NCI-H524 treated with DMSO at 0.1 percent for 48 hours (cell line): ENCODE data around the gene TAF7.
A peak's percentile ranks its signal among the peaks of the same experiment; 100 is the strongest.
"Not testable (repeated sequence)": the region's sequence is repeated elsewhere in the genome, so short reads cannot be mapped to it uniquely, and the experiment has no call there.

Experiments used
- DNase-seq: peaks from one replicate; lab custom pipeline; 2025; lab: John Stamatoyannopoulos, UW

Gene TAF7, protein sequence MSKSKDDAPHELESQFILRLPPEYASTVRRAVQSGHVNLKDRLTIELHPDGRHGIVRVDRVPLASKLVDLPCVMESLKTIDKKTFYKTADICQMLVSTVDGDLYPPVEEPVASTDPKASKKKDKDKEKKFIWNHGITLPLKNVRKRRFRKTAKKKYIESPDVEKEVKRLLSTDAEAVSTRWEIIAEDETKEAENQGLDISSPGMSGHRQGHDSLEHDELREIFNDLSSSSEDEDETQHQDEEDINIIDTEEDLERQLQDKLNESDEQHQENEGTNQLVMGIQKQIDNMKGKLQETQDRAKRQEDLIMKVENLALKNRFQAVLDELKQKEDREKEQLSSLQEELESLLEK

DNA sequence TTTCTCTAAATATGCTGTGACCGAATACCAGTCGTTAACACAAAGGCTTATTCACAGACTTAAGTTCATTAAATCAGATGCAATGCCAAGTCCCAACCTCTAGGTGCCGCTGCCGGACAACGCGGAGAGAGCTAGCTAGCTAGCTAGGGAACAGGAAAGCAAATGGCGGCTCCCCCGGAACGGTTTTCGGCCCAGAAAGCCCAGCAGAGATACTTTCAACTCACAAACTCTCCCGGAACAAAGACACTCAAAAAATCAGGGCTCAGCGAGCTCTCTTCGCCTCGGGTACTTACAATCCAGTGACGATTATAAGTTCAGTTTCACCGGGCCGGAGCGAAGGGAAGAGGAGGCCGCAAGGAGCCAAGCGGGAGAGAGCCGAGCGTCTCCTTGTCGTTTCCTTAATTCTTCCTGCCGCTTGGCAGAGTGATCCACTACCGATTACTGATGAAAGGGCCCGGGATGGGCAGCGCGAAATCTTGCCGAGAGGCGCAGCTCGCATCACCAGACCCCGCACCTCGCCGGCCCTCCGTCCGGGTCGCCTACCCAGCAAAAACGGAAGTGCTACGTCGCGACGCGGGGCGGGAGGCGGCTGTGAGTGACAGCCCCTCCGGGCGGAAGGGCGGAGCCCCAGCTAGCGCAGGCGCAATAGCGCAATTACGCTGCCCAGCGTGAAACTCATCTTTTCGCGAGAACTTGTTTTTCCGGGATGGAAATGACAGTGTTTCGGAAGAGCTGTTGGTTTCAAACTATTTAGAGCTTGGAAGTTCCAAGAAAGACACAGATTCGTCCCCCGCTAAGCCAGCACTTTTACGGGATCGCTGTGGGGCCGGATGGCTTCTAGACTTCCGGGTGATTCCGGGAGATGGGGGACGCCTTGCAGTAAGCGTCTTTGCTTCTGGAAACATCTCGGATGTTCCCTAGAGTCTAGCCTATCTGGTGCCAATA lies at the start of gene TAF7:
TAF7 (minus strand) TSS at position 560 of the 945 bp plus-strand sequence. CDS start 740 bp downstream, outside the sequence.
- DNase-seq = peak; percentile 34

DNA sequence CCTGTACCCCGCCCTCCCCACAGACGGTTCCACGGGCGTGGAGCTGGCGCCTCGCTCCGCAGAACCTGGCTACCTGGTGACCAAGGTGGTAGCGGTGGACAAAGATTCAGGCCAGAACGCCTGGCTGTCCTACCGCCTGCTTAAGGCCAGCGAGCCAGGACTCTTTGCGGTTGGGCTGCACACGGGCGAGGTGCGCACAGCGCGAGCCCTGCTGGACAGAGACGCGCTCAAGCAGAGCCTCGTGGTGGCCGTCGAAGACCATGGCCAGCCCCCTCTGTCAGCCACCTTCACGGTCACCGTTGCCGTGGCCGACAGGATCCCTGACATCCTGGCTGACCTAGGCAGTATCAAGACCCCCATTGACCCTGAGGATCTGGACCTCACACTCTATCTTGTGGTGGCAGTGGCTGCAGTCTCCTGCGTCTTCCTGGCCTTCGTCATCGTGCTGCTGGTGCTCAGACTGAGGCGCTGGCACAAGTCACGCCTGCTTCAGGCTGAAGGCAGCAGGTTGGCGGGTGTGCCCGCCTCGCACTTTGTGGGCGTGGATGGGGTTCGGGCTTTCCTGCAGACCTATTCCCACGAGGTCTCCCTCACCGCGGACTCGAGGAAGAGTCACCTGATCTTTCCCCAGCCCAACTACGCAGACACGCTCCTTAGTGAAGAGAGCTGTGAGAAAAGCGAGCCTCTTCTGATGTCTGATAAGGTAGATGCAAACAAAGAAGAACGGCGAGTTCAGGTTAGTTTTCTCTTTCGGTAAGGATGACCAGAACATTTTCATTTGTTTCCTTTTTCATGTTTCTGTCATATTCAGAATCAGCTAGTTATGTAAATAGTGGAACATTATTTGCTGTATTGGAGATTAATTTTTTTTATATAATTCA lies 45.7 kb upstream of the TAF7 start:
- DNase-seq = no peak

DNA sequence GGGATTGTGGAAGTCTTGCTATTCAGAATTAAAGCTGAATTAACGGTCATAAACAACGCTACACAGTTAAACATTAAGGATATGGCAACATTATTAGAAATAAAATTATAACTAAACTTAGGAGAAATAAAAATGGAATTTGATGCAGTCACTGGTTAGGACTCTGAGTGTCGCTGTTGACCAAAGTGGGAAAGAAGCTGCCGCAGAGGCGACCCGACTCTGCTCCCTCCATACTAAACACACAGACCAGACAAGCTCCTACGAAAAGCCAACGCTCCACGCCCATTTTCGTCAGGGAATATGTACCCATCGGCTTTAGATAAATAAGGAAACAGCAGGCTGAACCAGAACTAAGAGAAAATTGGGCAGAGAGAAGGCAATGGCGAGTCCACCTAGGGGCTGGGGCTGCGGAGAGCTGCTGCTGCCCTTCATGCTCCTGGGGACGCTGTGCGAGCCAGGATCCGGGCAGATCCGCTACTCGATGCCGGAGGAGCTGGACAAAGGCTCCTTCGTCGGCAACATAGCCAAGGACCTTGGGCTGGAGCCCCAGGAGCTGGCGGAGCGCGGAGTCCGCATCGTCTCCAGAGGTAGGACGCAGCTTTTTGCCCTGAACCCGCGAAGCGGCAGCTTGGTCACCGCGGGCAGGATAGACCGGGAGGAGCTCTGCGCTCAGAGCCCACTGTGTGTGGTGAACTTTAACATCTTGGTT lies 43.5 kb upstream of the TAF7 start, which contains the start of gene PCDHGA5:
PCDHGA5 (plus strand) TSS at position 211 of the 709 bp plus-strand sequence; CDS start at position 380, 169 bp downstream.
- DNase-seq = no peak

- no peak for DNase-seq
Observed at GRCh38 chr5:141362719-141363118, 42.1 kb upstream of the TAF7 start.

DNA sequence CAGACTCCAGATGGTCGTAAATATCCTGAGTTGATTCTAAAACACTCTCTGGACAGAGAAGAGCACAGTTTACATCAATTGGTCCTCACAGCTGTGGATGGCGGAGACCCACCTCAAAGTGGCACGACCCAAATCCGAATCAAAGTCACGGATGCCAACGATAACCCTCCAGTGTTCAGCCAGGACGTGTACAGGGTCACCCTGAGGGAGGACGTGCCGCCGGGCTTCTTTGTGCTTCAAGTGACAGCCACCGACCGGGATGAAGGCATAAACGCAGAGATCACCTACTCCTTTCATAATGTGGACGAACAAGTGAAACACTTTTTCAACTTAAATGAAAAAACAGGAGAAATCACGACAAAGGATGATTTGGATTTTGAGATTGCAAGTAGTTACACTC lies 40.1 kb upstream of the TAF7 start:
- no peak for DNase-seq

DNA sequence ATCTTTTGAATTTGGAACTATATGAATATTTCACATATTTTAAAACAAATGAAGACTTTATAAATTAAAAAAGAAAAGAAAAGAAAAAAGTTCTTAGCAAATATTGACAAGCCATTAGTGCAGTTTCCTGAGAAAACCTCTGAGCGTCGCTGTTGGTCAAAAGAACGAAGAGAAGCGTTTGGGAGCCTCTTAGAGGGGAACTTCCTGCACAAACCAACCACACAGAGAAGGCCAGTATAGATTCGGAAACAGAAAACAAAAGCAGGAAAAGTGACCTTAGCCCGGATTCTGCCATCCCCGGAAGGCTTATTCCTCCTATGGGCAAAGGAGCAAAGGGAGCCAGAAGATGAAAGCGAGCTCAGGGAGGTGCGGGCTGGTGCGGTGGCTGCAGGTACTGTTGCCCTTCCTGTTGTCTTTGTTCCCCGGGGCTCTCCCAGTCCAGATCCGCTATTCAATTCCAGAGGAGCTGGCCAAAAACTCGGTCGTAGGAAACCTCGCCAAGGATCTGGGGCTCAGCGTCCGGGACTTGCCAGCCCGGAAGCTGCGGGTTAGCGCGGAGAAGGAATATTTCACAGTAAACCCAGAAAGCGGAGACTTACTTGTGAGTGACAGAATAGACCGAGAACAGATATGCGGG lies 39.3 kb upstream of the TAF7 start, which contains the start of gene PCDHGB2:
PCDHGB2 (plus strand) TSS at position 205 of the 637 bp plus-strand sequence; CDS start at position 347, 142 bp downstream.
- DNase-seq = no peak

GRCh38 chr5:141356950-141357349 lies 36.4 kb upstream of the TAF7 start:
- no peak for DNase-seq

DNA sequence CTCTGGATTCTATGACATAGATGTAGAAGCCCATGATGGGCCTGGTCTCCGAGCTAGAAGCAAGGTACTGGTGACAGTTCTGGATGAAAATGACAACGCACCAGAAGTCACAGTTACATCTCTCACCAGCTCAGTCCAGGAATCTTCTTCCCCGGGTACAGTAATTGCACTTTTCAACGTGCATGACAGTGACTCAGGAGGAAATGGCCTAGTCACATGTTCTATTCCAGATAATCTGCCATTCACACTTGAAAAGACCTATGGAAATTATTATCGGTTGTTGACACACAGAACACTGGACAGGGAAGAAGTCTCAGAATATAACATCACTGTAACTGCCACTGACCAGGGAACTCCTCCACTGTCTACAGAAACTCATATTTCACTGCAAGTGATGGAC lies 35.5 kb upstream of the TAF7 start:
- DNase-seq = no peak

- DNase-seq = no peak
Observed at GRCh38 chr5:141355641-141356040, 35.1 kb upstream of the TAF7 start.

GRCh38 chr5:141354900-141355469 lies 34.4 kb upstream of the TAF7 start, which contains the start of gene PCDHGA4:
Gene PCDHGA4, plus strand, starts transcription at chr5:141355021. Its CDS starts 87 bp downstream, at chr5:141355108.
- no peak for DNase-seq

- no peak for DNase-seq
Observed at GRCh38 chr5:141351591-141351990, 31.0 kb upstream of the TAF7 start.

DNA sequence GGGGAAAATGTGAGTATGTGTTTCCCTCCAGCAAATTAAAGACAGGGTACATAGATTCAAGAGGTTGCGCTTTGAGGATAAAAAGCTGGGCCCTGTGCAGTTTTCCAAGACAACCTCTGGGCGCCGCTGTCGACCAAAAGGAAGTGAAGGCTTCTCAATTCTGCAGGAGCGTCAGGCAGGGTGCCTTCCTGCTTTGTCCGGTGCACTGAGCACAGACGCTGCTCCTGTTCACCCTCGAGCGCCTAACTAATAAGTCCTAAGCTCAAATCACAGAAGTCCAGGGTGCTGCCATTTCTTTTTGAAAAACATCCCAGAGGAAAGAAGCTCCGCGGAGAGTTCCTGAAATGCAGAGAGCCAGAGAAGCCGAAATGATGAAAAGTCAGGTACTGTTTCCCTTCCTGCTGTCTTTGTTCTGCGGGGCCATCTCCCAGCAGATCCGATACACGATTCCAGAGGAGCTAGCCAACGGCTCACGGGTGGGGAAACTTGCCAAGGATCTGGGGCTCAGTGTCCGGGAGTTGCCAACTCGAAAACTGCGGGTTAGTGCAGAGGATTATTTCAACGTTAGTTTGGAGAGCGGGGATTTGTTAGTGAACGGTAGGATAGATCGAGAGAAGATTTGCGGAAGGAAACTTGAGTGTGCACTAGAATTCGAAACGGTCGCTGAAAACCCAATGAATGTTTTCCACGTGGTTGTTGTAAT lies 29.5 kb upstream of the TAF7 start, which contains the start of gene PCDHGB1:
PCDHGB1 (plus strand) TSS at position 183 of the 703 bp plus-strand sequence; CDS start at position 345, 162 bp downstream.
- no peak for DNase-seq

DNA sequence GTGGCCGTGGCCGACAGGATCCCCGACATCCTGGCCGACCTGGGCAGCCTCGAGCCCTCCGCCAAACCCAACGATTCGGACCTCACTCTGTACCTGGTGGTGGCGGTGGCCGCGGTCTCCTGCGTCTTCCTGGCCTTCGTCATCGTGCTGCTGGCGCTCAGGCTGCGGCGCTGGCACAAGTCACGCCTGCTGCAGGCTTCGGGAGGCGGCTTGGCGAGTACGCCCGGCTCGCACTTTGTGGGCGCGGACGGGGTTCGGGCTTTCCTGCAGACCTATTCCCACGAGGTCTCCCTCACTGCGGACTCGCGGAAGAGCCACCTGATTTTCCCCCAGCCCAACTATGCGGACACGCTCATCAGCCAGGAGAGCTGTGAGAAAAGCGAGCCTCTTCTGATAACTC lies 25.4 kb upstream of the TAF7 start:
- not testable (repeated sequence) for DNase-seq

DNA sequence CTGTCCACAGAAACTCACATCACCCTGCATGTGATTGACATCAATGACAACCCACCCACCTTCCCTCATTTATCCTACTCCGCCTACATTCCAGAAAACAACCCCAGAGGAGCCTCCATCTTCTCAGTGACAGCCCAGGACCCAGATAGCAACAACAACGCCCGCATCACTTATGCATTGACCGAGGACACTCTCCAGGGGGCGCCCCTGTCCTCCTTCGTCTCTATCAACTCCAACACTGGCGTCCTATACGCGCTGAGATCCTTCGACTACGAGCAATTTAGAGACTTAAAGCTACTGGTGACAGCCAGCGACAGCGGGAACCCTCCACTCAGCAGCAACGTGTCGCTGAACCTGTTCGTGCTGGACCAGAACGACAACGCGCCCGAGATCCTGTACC lies 24.7 kb upstream of the TAF7 start:
- DNase-seq = no peak

DNA sequence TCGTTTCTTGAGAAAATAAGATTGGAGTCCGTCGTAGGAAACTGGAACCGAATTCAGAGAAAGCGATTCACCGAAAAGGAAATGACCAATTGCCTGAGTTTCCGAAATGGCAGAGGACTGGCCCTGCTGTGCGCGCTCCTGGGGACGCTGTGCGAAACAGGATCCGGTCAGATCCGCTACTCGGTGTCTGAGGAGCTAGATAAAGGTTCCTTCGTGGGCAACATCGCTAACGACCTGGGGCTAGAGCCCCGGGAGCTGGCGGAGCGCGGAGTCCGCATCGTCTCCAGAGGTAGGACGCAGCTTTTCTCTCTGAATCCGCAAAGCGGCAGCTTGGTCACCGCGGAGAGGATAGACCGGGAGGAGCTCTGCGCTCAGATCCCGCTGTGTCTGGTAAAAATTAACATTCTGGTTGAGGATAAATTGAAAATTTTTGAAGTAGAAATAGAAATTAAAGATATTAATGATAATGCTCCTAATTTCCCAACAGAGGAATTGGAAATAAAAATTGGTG lies 23.4 kb upstream of the TAF7 start:
- no peak for DNase-seq

DNA sequence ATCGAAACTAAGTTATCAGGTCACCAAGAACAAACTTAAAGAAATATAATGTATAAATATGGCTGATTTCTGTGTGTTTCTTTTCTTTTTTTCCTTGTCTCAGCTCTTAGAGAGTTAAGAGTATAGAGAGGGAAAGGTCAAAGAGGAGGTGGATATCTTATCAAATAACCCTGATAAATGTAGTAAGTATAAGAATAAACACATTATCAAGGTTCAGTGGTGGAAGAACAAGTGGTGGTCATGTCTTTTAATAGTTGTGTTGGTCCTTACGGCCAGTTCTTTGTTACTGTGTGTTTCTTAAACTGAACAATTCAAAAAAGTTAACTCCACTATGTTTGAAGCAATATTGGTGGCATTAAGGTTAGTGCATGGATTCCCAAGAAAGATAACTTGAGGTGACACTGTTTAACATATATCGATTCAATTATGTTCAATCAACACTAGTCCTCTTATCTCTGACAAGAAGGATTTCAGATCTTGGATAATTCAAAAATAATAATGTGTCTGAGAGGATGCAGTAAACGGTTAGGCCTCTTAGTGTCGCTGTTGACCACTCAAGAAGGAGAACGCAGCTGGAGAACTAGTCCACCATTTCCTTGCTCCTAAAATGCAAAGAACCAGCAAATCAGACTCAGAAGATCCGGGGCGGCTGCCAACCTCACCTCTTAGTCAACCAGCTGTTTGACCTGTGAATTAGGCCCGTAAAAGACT lies 22.8 kb upstream of the TAF7 start, which contains the start of gene PCDHGA3:
PCDHGA3 (plus strand) TSS at position 588 of the 711 bp plus-strand sequence. CDS start 205 bp downstream, outside the sequence.
- no peak for DNase-seq

GRCh38 chr5:141342773-141343172 lies 22.2 kb upstream of the TAF7 start:
- no peak for DNase-seq

DNA sequence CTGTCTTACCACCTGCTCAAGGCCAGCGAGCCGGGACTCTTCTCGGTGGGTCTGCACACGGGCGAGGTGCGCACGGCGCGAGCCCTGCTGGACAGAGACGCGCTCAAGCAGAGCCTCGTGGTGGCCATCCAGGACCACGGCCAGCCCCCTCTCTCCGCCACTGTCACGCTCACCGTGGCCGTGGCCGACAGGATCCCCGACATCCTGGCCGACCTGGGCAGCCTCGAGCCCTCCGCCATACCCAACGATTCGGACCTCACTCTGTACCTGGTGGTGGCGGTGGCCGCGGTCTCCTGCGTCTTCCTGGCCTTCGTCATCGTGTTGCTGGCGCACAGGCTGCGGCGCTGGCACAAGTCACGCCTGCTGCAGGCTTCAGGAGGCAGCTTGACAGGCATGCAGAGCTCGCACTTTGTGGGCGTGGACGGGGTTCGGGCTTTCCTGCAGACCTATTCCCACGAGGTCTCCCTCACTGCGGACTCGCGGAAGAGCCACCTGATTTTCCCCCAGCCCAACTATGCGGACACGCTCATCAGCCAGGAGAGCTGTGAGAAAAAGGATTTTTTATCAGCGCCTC lies 20.3 kb upstream of the TAF7 start:
- not testable (repeated sequence) for DNase-seq
